ENCODE measurements around the gene PRKAR2A. TPM values are rescaled to one million over a fixed set of nuclear protein-coding genes. Genes with fewer than 3 reads are reported as not detected.
A peak's percentile ranks its signal among the peaks of the same experiment; 100 is the strongest.

Gene PRKAR2A
- total and polyA plus RNA-seq, 9 of the 15 experiments (the other 6 are each of a cell fraction or from before 2014, with no cell fraction given), result 15.9 to 84.5 (median 37.6) TPM

GRCh38 chr3:48847504-48848423 is at the start of gene PRKAR2A (continued):
- TF ChIP-seq GMEB1 (CRISPR knock-in tag; IDR thresholded peaks at IDR 0.05) (peak; percentile 87), CCNT2 (IDR thresholded peaks at IDR 0.05; ENCODE audit: borderline replicate concordance, extremely low read depth, insufficient read length, low read depth, low read length) (peak; percentile 67), FOXK2 (conservative IDR thresholded peaks at IDR 0.05 in 1 of 2, IDR thresholded peaks at IDR 0.05 in 1 of 2; ENCODE audit: low read depth in 2 of 2) (no peak), NONO (IDR thresholded peaks at IDR 0.05; ENCODE audit: low read depth in 2 of 2, low read length in 1 of 2) (peak; percentile 41 to 71; a peak in 3 of 4 replicates), CTBP1 (IDR thresholded peaks at IDR 0.05; ENCODE audit: borderline replicate concordance) (peak; percentile 69), NFRKB (IDR thresholded peaks at IDR 0.05; ENCODE audit: low read depth) (no peak), MAZ (CRISPR knock-in tag; conservative IDR thresholded peaks at IDR 0.05 in 1 of 2, IDR thresholded peaks at IDR 0.05 in 1 of 2) (peak; percentile 12 to 87; a peak in 3 of 4 replicates), VEZF1 (CRISPR knock-in tag; IDR thresholded peaks at IDR 0.05) (peak; percentile 77), ARID4B (CRISPR knock-in tag; IDR thresholded peaks at IDR 0.05) (peak; percentile 29; the same call in 1 of the 2 replicates), ZNF76 (CRISPR knock-in tag; IDR thresholded peaks at IDR 0.05; ENCODE audit: borderline replicate concordance) (no peak), LARP7 (IDR thresholded peaks at IDR 0.05) (no peak)

Measured in K562 (cell line).